ACC112 (cell line): Measurements from ENCODE around the gene PCBP3.
A peak's percentile ranks its signal among the peaks of the same experiment; 100 is the strongest.
"Not testable (repeated sequence)": the region's sequence is repeated elsewhere in the genome, so short reads cannot be mapped to it uniquely, and the experiment has no call there.

Experiments
- H2AFZ ChIP-seq: fragments of 200-600 bp; sonication (generic); one replicate; pipeline ENCODE4 v1.6.0; 2017; ENCODE audit warnings: antibody characterized with exemption, low read length; ENCODE audit not compliant: unreplicated experiment
- H3K27ac ChIP-seq: fragments of 200-600 bp; sonication (generic); 2 replicates; pipeline ENCODE4 v1.5.1; 2014; ENCODE audit warnings: low read depth, mild to moderate bottlenecking, antibody characterized with exemption, low read length, moderate library complexity
- H3K27me3 ChIP-seq: fragments of 200-600 bp; sonication (generic); 2 replicates; pipeline ENCODE4 v1.6.1; 2014; ENCODE audit warnings: mild to moderate bottlenecking, antibody characterized with exemption, low read length, moderate library complexity, mixed read lengths; ENCODE audit not compliant: insufficient read depth
- H3K36me3 ChIP-seq: fragments of 200-600 bp; sonication (generic); 2 replicates; pipeline ENCODE4 v1.6.1; 2016; ENCODE audit warnings: mild to moderate bottlenecking, antibody characterized with exemption, low read length, moderate library complexity, mixed read lengths; ENCODE audit not compliant: insufficient read depth
- H3K4me1 ChIP-seq: fragments of 200-600 bp; sonication (generic); one replicate; pipeline ENCODE4 v1.6.1; 2016; ENCODE audit warnings: low read length, mixed read lengths; ENCODE audit not compliant: insufficient read depth, unreplicated experiment, control insufficient read depth
- H3K4me3 ChIP-seq: fragments of 200-600 bp; sonication (generic); 2 replicates; pipeline ENCODE4 v1.5.1; 2014; ENCODE audit warnings: mild to moderate bottlenecking, low read depth, low read length
- H3K79me2 ChIP-seq: fragments of 200-600 bp; sonication (generic); one replicate; pipeline ENCODE4 v1.6.0; 2016; ENCODE audit warnings: low read length; ENCODE audit not compliant: control insufficient read depth, unreplicated experiment, insufficient read depth

The PCBP3 gene

DNA sequence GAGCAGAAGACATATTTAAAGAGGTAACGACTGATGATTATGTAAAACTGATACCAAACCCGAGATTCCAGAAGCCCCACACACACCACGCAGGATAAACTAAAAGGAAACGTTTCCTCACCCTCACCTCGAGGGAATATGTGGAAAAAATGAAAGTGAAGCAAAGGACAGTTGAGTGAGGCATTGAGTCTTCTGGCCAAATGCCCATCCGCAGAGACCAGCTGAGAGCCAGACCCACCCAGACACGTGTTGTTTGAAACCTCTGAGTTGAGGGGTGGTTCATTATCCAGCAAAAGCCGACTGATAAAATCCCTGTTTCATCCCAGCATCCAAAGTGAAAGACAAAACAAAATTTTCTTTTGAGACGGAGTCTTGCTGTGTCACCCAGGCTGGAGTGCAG is 29.6 kb upstream of the PCBP3 start:
- H3K79me2 ChIP-seq: no peaks in the 10 kb centered on the region
- H2AFZ ChIP-seq: peak overlapping the region; percentile 29
- no peaks in the 10 kb centered on the region for H3K36me3 ChIP-seq
- H3K4me3 ChIP-seq: no peak overlapping the region
- H3K27me3 ChIP-seq: peaks cover 20% of the 10 kb centered on the region
- peaks cover 21% of the 10 kb centered on the region for H3K4me1 ChIP-seq
- H3K27ac ChIP-seq: no peak overlapping the region

DNA sequence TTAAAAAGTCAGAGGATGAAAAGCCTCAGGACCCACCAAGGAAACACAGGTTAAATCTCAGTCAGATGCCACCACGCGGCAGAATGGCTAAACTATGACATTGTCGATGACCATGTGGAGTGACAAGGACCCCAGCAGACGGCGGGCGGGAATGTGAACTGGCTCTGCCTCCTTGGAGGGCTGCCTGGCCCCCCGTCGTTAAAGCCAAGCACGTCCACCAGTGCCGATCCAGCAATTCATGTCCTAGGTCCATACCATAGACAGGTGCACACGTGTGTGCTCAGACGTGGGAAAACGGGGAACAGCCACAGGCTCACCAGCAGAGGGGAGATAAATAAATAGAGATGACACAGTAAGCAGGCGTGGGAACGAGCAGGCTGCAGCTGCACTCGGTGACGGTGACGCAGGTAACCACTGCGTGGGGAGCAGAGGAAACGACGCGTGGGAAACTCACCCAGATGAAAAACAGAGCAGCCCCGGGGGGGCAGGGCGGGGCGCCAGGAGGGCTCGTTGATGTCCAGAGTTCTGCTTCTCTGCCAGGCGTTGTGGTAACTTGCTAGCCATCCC is 28.3 kb upstream of the PCBP3 start:
- Histone ChIP-seq H3K27me3 (peaks cover 16% of the 10 kb centered on the region), H3K79me2 (no peaks in the 10 kb centered on the region), H2AFZ (no peak overlapping the region), H3K27ac (no peak overlapping the region), H3K4me3 (no peak overlapping the region), H3K4me1 (peaks cover 23% of the 10 kb centered on the region), H3K36me3 (no peaks in the 10 kb centered on the region)

DNA sequence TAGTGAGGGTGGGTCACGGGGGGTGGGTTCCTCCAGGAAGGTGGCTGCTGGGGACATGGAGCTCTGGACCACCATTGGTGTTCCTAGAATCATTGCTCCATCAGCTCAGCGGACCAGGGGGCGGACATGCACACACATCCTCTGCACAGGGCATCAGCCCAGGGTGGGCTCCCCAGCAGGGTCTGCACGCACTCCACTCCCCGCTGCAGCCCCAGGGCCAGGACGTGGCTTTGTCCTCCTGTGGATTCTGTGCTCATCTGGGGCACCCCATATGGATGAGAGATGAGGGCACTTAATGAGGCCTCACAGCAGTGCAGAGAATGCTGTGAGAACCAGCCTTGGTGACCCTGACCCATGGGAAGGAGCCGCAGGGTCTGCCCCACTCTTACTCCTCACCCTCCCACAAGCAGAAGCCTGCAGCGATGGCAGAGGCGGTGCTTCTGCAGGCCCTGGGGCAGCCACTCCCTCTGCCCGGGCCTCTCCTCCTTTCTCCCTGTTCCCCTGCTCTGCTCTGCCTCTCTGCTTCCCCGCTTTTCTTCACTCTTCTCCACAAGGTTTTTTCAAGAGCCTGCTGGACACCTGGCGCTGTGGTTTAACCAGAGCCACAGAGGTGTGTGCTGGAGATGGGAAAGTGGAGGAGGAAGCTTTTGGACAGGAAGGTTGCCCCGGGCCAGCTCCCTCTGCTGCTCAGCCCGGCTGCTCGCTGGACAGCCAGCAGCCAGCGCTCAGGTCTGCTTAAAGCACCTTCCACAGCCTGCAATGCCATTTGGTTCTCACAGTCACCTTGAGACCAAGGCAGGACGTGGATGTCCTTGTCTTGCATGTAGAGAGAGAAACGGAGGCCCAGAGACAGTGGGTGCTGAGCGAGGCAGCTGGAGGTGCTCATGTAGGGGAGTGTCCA is 26.3 kb upstream of the PCBP3 start:
- no peak overlapping the region for H3K4me3 ChIP-seq
- peak overlapping the region; percentile 47; the same call in 1 of the 2 replicates for H3K27ac ChIP-seq
- no peaks in the 10 kb centered on the region for H3K36me3 ChIP-seq
- H3K79me2 ChIP-seq: no peaks in the 10 kb centered on the region
- peaks cover 7% of the 10 kb centered on the region; the same call in 1 of the 2 replicates for H3K27me3 ChIP-seq
- H2AFZ ChIP-seq: no peak overlapping the region
- peaks cover 23% of the 10 kb centered on the region for H3K4me1 ChIP-seq

DNA sequence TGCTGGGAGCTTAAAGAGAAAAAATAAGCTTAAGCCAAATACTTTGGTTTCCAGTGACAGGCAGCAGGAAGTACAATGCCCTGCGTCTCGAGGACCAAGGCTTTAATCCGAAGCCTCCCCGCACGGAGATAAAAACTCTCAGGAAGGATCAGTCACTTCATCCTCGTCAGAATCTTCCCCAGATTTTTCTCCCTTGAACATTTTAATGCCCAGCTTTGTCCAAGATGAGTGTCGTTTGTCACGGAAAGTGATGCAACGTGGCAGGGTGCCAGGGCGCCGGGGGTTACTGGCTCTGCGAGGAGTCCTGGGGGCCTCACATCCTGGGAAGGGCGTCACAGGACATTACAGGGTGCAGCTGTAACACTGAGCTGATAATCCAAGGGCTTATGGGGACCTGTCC is 25.2 kb upstream of the PCBP3 start:
- peak overlapping the region; percentile 47; the same call in 1 of the 2 replicates for H3K27ac ChIP-seq

DNA sequence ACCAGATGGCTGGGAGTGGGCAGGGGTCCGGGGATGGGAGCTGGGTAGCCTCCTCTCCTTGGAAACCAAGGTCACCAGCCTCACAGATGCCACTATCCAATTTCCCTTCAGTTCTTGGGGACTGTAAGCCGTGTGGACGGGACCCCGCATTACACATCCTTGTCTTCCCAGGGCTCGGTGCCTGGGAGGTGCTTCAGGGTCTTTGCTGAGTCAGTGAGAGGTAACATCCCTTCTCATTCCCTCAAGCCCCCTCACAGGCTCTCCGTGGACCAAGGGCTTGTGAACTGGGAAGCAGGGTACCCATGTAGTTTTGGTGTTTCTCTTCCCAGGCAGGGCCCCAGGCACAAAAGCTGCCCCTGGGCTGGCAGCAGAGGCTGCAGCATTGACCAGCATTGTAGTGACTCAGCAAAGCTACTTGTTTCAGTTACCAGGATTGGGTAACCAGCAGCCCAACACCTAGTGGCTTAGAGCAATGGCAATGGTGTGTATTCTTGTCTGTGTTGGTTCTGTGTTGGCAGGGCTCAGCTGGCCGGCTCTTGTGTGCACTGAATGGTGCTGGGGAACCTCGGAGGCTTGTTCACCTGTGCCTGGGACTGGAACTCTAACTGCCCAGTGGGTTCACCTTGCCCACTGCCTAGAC is 24.6 kb upstream of the PCBP3 start:
- peaks cover 11% of the 10 kb centered on the region; the same call in 1 of the 2 replicates for H3K27me3 ChIP-seq
- no peak overlapping the region for H2AFZ ChIP-seq
- no peak overlapping the region for H3K4me3 ChIP-seq
- peak overlapping the region; percentile 47; the same call in 1 of the 2 replicates for H3K27ac ChIP-seq
- peaks cover 18% of the 10 kb centered on the region for H3K4me1 ChIP-seq
- H3K79me2 ChIP-seq: no peaks in the 10 kb centered on the region
- H3K36me3 ChIP-seq: no peaks in the 10 kb centered on the region

More for the DNA sequence above, 25.2 kb upstream of the PCBP3 start:
- H3K79me2 ChIP-seq: no peaks in the 10 kb centered on the region
- peak overlapping the region; percentile 16; the same call in 1 of the 2 replicates for H3K4me3 ChIP-seq
- H2AFZ ChIP-seq: no peak overlapping the region
- peaks cover 20% of the 10 kb centered on the region for H3K4me1 ChIP-seq
- H3K36me3 ChIP-seq: no peaks in the 10 kb centered on the region
- H3K27me3 ChIP-seq: peaks cover 7% of the 10 kb centered on the region; the same call in 1 of the 2 replicates

DNA sequence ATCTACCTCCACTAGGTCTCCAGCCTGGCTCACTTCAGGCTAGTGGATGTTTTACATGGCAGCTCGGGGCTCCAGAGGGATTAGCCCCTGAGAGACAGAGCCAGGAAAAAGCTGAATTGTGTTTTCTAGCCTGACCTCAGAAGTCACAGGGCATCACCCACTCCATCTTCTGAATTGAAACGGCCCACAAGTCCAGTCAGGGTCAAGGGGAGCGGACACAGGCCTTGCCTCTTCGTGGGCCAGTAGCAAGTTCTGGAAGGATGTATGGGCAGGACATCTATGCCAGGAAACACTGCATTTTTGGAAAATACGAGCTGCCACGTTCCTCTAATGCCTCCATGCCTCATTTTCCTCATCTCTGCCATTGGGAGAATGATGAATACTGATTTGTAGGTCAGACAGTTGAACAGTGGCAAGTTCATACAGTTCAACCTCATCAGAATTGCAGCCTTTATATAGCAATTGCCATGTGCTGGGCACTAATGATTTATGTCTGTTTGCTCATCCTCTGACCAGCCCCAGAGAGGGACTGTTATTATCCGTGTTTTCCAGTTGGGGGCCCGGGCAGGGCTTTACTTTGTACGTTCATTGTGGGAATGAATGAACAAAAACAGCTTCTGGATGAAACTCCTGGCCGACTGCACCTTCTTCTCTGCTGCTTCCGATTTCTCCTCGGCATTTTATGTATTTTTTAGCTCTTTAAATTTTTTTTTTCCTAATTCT is 23.2 kb upstream of the PCBP3 start:
- no peak overlapping the region for H2AFZ ChIP-seq
- H3K4me3 ChIP-seq: no peak overlapping the region
- H3K79me2 ChIP-seq: no peaks in the 10 kb centered on the region
- H3K4me1 ChIP-seq: peaks cover 18% of the 10 kb centered on the region
- H3K27me3 ChIP-seq: peaks cover 15% of the 10 kb centered on the region; the same call in 1 of the 2 replicates
- H3K27ac ChIP-seq: no peak overlapping the region
- H3K36me3 ChIP-seq: no peaks in the 10 kb centered on the region

DNA sequence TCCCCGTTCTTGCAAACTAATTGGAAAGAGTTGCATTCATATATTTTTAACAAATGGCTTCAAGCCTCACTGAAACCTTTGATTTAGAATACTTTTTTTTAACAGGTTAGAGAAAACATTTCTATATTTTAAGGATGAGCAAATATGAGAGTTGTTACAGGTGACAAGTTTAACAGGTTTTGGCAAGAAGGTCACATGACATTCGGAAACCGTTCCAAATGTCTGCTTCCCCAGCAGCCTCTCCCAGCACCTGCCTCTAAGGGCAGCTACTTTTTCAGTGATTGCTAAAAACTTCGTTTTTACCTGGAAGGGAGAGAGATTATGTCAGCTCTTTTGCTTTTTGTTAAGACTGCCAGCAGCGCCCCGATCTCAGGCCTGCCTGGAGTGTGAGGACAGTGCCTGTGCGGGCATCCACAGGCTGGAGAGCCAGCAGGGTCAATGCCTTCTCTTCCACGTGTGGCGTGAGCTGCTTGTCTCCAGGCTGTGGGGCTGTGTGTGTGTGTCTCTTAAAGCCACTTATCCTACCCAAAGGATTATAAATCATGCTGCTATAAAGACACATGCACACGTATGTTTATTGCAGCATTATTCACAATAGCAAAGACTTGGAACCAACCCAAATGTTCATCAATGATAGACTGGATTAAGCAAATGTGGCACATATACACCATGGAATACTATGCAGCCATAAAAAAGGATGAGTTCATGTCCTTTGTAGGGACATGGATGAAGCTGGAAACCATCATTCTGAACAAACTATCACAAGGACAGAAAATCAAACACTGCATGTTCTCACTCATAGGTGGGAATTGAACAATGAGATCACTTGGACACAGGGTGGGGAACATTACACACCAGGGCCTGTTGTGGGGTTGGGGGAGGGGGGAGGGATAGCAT is 21.8 kb upstream of the PCBP3 start:
- not testable (repeated sequence) for H3K79me2 ChIP-seq, H3K4me3 ChIP-seq, H3K36me3 ChIP-seq, H3K27ac ChIP-seq, H2AFZ ChIP-seq
- Histone ChIP-seq H3K4me1 (peaks cover 18% of the 10 kb centered on the region), H3K27me3 (peaks cover 15% of the 10 kb centered on the region; the same call in 1 of the 2 replicates)

DNA sequence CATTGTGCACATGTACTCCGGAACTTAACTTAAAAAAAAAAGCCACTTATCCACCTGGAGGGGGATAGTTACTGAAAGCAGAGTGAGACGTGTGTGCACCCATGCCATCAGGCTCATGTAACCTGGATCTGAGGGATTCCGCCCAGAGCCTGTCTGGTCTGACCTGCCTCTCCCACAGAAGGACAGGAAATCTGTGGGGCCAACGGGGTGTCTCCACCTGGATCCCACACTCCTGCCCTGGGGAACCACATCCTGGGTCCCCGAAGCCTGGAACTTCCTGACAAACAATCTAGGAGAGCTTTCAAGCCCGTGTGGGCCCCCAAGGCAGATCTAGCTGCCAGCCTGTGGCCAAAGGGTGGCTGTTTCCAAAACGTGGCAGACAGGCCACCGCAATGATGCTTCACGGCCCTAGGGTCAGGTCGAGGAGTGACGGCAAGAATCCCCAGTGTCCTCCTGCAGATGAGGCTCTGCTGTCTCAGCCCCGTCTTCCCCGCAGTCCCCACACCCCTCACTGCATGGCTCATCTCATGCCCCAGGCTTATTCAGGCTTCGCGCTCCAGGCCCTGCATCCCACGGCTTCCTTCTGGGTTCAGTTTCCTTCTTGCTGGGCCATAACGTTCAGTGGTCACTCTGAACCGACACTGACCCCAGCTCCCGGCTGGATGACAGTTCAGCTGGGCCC is 21.0 kb upstream of the PCBP3 start:
- Histone ChIP-seq H3K27ac (no peak overlapping the region), H3K36me3 (no peaks in the 10 kb centered on the region), H3K27me3 (peaks cover 19% of the 10 kb centered on the region; the same call in 1 of the 2 replicates), H3K4me1 (peaks cover 15% of the 10 kb centered on the region), H3K4me3 (no peak overlapping the region), H2AFZ (no peak overlapping the region), H3K79me2 (no peaks in the 10 kb centered on the region)

DNA sequence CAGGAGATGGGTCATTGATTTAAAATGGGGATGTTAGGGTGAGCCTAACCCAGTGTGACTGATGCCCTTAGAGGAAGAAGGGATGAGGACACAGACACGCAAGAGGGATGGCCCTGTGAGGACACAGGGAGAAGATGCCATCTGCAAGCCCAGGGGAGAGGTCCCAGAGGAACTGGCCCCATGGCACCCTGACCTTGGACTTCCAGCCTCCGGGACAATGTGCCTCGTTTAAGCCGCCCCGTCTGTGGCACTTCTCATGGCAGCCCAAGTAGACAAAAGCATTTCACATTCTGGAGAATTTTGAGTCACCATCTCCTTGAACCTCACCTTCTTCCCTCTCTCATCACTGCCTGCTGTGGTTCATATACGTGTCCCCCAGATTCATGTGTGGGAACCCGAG is 20.1 kb upstream of the PCBP3 start:
- Histone ChIP-seq H3K27ac (no peak overlapping the region), H3K79me2 (no peaks in the 10 kb centered on the region), H3K27me3 (peaks cover 19% of the 10 kb centered on the region; the same call in 1 of the 2 replicates), H3K36me3 (no peaks in the 10 kb centered on the region), H3K4me1 (peaks cover 6% of the 10 kb centered on the region), H3K4me3 (no peak overlapping the region), H2AFZ (no peak overlapping the region)
